Esophagus muscularis mucosa (tissue), 3 donors: Measurements from ENCODE around the gene GEMIN7.

Experiments used
- POLR2AphosphoS5 ChIP-seq, 2 donors: sonication (generic); formaldehyde crosslinking; IDR thresholded peaks; one replicate each; pipeline ENCODE4 v1.6.1; 2017; ENCODE audit warnings: antibody characterized with exemption in 2 of 2
- TF ChIP-seq, protein P1 (sequence below), 3 experiments: fragments of 200-600 bp in 2 of 3; fragments of 450-650 bp in 1 of 3; sonication (generic) in 2 of 3; IDR thresholded peaks; one replicate each; pipeline ENCODE4 v1.5.1; 2017 to 2019; ENCODE audit warnings: antibody characterized with exemption in 3 of 3, mild to moderate bottlenecking in 2 of 3, moderate library complexity in 1 of 3

DNA sequence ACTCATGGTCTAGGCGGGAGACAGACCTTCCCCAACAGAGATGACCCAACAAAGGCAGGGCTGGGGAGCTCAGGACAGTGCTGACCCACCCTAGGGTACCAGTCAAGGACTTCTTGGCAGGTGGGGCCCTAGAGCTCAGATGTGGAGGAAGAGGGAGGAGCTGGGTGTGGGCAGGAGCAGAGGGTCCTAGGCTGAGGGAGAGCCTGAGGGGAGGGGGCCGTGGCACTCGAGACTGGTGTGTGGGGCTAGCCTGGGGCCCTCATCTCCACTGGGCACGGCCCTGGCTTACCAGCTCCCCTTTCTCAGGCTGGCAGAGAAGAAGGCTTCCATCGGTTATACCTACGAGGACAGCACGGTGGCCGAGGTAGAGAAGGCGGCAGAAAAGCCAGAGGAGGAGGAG is 21.6 kb upstream of the GEMIN7 start:
- TF ChIP-seq, protein P1, sequence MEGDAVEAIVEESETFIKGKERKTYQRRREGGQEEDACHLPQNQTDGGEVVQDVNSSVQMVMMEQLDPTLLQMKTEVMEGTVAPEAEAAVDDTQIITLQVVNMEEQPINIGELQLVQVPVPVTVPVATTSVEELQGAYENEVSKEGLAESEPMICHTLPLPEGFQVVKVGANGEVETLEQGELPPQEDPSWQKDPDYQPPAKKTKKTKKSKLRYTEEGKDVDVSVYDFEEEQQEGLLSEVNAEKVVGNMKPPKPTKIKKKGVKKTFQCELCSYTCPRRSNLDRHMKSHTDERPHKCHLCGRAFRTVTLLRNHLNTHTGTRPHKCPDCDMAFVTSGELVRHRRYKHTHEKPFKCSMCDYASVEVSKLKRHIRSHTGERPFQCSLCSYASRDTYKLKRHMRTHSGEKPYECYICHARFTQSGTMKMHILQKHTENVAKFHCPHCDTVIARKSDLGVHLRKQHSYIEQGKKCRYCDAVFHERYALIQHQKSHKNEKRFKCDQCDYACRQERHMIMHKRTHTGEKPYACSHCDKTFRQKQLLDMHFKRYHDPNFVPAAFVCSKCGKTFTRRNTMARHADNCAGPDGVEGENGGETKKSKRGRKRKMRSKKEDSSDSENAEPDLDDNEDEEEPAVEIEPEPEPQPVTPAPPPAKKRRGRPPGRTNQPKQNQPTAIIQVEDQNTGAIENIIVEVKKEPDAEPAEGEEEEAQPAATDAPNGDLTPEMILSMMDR (IDR thresholded peaks at IDR 0.05): no peak
- TF ChIP-seq POLR2AphosphoS5 (IDR thresholded peaks at IDR 0.05): no peak
